Gastroesophageal sphincter (tissue), 3 donors: ENCODE measurements around the gene LMAN1L.

ENCODE experiments used
- EP300 ChIP-seq: sonication (generic); formaldehyde crosslinking; IDR thresholded peaks from one replicate; pipeline ENCODE4 v1.6.1; 2017; ENCODE audit warnings: antibody characterized with exemption, mild to moderate bottlenecking
- POLR2A ChIP-seq, 2 donors: fragments of 450-650 bp; IDR thresholded peaks; one replicate each; pipeline ENCODE4 v1.6.1; 2017; ENCODE audit warnings: antibody characterized with exemption in 2 of 2, mild to moderate bottlenecking in 2 of 2, moderate library complexity in 1 of 2
- POLR2AphosphoS5 ChIP-seq: sonication (generic); formaldehyde crosslinking; IDR thresholded peaks from one replicate; pipeline ENCODE4 v1.6.1; 2017; ENCODE audit warnings: antibody characterized with exemption
- TF ChIP-seq, protein P1 (sequence below), 4 experiments: fragments of 200-600 bp in 2 of 4; fragments of 450-650 bp in 2 of 4; sonication (generic) in 1 of 4; IDR thresholded peaks; one replicate each; pipeline ENCODE4 v1.5.1; 2017 to 2019; ENCODE audit warnings: antibody characterized with exemption in 4 of 4, mild to moderate bottlenecking in 2 of 4, moderate library complexity in 2 of 4

DNA sequence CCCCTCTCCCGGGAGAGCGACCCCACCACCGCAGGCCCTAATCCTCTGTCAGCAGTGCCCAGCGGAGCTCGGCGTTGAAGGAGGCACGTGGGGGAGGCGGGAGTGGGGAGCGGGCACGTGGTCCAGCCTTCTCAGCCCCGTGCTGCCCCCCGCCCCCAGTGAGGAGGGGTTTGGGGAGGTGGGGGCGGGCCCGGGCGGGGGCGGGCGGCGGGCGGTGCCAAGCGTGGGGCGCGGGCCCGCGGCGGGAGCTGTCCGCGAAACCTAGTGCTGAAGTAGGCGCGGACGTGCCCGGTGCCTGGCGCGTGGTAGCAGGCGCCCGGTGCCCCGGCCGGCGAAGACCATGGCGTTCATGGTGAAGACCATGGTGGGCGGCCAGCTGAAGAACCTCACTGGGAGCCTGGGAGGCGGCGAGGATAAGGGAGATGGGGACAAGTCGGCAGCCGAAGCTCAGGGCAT lies 13.8 kb downstream of the LMAN1L start, which contains the start of gene CPLX3:
- TF ChIP-seq, protein P1, sequence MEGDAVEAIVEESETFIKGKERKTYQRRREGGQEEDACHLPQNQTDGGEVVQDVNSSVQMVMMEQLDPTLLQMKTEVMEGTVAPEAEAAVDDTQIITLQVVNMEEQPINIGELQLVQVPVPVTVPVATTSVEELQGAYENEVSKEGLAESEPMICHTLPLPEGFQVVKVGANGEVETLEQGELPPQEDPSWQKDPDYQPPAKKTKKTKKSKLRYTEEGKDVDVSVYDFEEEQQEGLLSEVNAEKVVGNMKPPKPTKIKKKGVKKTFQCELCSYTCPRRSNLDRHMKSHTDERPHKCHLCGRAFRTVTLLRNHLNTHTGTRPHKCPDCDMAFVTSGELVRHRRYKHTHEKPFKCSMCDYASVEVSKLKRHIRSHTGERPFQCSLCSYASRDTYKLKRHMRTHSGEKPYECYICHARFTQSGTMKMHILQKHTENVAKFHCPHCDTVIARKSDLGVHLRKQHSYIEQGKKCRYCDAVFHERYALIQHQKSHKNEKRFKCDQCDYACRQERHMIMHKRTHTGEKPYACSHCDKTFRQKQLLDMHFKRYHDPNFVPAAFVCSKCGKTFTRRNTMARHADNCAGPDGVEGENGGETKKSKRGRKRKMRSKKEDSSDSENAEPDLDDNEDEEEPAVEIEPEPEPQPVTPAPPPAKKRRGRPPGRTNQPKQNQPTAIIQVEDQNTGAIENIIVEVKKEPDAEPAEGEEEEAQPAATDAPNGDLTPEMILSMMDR (IDR thresholded peaks at IDR 0.05): no peak
- TF ChIP-seq POLR2A (IDR thresholded peaks at IDR 0.05) (no peak), EP300 (no peak), POLR2AphosphoS5 (no peak)
